Activated T-helper 1 cell treated with Interleukin-2 at 50 U/mL for 16 hours (primary cell): Measurements from ENCODE around the gene OPRL1.

Experiments used
- DNase-seq: peaks from one replicate; pipeline ENCODE4 v3.0.0-alpha.2; 2020; ENCODE audit warnings: low read depth

Gene OPRL1

DNA sequence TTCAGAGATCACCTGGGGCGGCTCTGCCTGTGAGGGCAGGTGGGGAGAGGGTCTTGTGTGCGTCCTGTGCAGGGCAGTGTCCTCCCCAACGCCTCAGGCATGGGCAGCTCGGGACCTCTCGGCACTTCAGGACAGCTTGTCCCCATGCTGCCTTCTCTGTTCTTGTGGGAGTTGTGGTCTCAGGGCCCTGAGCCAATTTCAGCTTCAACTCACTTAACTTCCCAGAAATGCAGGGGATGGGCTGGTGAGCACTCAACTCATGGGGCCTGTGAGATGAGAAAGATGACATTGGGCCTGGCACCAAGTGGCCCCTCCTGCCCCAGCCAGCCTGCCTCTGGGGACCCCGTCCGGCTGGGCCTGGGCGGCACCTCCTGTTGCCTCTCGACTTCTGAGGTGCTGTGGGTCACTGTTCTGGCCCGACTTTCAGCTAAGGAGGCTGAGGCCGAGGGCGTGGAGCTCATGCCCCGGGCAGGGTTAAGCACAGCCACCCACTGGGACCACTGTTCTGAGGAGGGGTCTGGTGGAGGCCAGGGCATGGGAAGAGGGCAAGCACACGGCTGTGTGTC, 7.3 kb upstream of the OPRL1 start:
- DNase-seq: no peak

DNA sequence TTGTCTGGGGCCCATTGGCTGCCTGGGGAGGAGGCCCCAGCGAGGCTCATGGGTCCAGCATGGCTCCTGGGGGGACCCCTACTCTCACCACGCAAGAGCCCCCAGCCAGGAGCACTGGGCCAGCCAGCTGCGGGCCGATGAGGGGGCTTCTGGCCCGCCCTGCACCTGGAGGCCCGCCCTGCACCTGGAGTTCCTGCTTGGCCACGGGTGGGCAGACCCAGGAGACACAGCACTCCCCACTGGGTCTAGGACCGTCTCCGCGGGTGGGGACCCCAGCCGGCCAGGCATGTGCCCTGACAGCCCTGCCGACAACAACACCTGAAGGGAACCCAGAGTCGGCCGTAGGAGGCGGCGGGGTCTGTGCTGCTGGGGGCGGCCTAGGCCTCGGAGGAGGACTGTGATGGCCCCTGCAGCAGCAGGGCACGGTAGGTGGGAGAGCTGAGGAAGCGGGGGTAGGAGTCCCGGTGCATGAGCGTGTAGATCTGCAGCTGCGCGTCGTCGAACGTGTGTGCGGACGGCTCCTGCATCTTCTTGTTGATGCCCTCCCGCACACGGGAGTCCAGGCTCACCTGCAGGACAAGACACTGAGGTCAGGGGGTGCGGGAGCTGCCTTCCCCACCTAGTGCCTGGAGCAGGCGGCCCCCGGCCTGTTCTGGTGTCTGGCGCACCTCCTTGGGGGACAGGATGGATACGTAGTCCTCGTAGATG, 6.3 kb upstream of the OPRL1 start:
- DNase-seq: no peak

DNA sequence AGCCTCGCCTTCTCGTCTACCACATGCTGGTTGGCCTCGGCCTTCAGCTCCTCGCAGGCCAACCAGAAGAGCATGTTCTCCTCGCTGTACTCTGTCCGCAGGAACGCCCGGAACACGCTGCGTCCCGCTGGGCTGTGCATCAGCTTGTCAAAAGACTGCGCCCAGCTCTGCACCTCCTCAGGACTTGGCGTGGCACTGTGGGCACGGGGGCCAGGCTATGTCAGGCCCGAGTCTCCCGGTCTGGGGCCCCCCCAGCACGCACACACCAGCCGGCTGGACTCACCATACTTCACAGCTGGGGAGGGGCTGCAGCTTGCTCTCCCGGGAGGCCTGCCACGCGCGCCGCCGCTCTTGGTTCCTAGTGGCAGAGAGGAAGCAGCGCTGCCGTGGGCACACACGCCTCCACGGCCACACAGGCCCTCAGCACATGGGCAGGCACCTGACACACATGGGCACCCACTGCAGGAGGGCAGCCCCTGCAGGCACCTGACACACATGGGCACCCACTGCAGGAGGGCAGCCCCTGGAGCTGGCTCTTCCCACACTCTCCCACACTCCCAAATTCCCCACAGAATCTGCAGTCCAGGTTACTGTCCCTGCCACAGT, 5.6 kb upstream of the OPRL1 start:
- no peak for DNase-seq

DNA sequence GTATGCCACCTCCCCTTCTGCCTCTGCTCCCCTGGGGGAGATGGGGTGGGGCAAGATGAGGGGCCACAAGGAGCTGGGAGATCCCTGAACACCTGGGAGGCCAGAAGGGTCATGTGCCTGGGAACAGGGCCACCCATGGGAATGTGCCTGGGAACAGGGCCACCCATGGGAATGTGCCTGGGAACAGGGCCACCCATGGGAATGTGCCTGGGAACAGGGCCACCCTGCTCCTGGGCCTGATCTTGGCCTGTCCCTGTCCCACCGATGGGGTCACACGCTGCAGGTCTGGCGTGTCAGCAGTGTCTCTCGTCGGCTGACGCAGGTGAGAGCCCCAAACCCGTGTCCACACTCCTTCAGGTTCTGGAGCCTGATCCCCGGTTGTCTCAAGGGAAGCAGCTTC, 4.9 kb upstream of the OPRL1 start:
- no peak for DNase-seq

DNA sequence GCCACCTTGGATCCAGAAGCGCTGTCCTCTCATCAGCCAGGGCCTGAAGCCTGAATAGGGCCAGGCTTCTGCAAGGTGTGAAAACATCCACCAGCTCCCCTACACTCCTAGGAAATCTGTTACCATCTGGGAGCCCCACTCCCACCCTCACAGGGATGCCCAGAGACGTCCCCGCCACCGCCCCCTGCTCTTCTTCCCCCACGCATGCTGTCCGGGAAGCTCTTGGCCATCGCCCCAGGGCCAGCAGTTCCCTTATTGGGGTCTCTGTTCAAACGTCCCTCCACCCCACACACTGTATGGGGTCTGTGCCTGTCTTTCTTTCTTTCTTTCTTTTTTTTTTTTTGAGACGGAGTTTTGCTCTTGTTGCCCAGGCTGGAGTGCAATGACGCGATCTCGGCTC, 4.3 kb upstream of the OPRL1 start:
- no peak for DNase-seq

DNA sequence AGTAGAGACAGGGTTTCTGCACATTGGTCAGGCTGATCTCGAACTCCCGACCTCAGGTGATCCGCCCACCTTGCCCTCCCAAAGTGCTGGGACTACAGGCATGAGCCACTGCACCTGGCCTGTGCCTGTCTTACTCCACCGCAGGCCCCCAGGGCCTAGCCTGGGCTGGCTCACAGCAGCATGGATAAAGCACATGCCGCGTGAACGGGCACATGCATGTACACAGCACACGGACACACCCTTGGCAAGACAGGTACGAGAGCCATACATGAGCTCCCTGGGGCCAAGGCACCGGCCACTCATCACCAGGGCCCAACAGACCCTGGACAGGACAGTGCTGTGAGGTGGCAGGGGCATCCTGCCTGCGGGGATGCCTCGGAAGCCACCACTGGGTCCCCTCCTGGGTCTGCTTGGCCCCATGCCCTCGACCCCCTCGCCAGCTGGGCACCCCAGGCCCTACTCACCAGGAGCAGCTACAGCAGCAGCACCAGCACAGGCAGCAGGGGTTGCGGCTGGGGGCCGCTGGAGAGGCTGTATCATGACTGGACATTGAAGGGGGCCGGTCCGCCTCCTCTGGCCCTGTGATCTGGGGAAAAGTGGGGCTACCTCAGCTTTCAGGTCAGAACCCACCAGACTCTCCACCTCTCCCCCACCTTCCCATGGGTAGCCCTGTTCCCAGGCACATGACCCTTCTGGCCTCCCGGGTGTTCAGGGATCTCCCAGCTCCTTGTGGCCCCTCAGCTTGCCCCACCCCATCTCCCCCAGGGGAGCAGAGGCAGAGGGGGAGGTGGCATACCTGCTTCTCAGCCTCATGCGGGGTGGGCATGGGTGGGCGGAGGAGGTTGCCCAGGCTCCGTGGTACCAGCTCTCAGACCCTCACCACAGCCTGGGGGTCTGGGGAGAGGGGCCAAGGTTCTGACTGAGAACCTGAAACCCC, 3.6 kb upstream of the OPRL1 start:
- DNase-seq: no peak

DNA sequence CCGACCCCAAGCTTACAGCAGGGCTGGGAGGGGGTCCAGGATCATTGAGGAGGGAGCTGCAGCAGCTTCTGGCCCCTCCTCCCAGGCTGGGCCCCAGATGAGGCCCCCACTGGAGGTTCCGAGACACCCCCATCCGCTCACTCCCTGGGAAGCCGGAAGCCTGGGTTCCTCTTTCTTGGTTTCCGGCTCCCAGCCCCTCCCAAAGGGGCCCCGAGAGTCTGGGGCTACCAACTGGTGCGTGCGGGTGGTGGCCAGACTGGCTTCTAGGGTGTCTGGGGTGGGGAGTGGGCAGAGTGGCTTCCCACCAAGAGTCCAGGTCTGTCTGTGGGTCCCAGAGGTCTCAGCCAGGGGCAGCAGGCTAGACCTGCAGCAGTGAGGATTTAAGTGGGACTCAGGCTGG, 2.8 kb upstream of the OPRL1 start:
- peak; percentile 28 for DNase-seq

DNA sequence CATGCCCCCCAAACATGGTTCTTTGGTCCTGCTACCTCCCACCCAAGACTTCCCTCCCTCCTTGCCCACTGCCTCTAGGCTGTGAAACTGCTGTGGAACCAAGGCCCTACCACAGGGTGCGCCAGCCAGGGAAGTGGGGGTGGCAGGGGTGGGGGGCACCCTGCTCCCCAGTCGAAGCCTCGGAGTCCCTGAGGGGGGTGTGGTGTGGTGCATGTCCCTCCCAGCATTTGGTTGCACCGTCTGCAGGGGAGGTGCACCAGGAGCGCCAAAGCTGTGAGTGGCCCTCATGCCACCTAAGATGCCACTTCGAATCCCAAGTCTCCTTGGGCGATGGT, 2.4 kb upstream of the OPRL1 start:
- no peak for DNase-seq

DNA sequence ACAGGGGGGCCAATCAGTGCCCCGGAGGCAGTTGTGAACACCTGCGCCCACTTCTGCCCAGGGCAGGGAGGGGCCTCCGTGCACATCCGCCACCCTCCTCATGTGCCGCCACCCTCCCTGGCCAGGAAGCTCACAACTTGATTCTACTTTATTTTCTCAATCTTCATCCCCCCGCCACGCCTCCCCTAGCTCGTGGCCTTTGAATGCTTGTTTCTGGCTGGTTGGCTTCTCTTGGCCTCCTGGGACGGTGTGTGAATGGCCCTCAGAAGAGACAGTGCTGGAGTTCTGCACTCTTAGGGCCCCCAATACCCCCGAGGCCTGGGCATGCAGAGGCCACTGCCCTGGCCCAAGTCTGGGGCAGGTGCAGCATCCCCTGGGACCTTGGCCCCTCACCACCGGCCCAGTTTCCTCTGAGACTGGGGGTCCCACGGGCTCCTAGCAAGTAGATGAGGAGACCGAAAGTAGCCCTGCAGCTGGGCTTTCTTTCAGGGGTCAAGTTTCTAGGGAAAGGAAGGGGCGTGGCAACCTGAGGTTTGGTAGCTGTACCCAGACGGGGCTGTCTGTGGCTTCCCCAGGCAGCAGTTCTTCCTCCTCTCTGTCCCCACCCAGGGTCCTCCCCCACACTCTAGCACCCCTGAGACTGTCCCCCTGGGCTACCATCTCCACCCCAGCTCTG, 1.9 kb upstream of the OPRL1 start:
- DNase-seq: peak; percentile 54

DNA sequence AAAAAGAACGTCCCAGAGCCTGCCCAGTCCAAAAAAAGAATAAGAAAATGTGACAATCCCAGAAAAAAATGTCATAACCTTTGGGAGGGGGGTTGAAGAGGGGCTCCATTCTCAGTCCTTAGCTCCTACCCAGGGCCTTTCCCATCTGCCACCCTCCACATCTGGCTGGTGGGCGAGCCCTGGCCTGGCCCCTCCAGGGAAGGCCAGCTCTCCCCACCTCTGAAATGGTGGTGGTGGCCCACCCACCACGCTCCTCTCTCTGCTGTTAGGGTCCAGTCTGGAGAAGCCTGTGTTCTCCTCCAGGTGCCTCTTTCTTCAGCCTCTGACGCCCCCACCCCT, 979 bp upstream of the OPRL1 start:
- no peak for DNase-seq

DNA sequence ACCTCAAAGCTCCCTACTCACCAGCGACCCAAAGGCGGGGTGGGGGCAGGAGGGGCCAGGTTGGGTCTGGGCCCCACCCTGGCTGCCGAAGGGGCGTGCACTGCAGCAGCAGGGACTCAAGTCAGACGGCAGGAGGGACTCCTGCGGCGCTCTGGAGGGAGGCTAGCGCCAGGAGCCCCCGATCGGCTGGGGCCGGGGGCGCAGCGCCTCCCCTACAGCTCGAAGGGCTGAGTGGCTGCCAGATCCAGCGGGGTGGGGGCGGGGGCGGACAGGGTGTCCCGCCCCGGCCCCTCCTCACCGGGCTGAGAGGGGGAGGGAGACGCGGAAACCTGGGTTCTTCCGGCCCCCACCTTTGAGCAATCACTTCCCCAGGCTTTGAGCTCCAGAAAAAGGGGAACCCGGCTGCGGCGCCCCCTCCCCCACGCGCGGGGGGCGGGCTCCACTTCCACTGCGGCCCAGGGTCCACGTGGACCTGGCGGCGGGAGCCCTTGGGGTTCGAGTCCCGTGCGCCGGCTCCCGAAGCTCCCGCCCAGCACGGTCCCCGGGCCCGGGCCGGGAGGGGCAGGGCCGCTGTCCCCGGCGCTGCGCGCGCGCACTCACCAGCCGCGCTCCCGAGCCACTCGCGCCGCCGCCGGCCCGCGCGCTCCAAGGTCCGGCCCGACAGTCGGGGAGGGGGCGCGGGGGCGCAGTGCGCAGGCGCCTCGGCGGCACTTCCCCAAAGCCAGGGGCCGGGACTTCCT, 439 bp upstream of the OPRL1 start, which contains the start of gene RGS19:
TSS of gene RGS19 (minus strand) at position 246 of the 740 bp plus-strand sequence. CDS start 2,632 bp downstream, outside the sequence.
- peak; percentile 59 for DNase-seq

DNA sequence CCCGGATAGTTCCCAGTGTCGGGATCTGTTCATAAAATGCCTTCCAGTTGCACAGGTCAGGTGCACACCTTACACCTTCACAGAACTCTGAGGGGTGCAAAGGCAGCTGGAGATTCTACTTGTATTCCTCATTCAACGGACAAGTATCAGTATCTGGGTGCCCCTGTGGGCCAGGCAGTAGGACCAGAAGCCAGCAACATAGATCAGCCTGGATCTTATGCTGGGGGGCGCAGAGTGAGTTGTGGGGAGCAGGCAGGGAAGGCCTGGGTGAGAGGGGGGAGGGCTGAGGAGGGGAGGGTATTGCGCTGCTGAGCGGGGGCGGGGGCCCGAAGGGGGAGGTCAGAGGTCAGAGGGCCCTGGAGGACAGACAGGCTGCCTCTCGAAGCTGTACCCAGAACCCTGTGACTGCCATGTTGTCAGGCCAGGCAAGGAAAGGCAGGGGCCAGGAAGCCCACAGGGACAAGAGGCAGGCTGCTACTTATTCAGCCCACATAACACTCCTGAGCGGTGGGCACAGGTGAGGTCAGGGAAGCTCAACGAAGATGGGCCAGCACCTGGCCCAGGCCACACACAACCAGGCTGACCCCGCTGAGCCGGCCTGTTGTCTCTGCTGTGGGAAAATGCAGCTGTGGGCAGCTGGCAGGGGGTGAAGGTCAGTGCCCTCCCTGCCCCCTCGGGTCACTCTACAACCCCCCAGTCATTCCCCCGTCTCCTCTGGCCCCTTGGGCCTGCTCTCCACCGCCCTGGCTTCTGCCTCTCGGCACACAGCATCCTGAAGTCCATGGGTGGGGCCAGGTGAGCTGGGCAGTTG, 1.1 kb downstream of the OPRL1 start:
- DNase-seq: no peak

DNA sequence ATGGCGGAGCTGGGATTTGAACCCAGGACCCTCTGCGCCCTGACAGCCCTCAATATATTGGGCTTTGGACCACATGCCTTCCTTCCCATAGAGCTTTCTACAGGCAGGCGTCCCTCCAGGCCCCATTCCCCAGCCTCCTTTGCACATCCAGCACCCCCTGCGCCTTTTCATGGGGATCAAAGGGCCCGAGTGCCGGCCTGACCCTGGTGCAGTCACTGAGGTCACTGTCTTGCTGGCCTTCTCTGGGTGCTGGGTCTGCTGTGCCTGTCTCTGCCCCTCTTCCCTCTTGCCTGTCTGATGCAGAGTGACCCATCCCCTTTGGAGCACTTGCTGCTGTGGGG, 1.7 kb downstream of the OPRL1 start:
- DNase-seq: no peak

DNA sequence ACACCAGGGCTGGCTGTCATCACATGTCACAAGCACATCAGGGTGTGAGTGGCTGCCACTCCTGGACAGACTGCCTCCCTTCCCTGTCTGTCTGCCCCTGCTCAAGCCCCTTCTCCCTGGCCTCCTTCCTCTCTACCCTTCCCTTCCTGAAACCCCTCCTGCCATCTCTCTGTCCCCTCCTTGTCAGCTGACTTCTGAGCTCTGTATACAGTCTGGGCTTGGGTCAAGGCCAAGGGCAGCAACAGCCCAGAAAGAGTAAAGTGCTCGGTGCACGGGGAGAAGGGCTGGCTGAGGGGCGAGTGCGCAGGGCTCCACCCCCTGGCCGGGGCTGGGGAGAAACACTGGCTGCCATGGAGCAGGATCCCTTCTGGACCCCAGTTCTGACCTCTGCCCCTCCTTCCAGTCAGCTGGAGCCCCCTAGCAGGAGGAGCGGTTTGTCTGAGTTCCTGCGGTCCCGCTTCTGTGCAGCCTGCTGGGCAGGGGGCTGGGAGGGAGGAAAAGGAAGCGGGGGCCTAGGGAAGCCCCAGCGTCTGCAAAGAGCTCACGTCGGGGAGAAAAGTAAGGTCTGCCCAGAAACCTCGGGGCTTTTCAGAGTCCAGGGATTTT, 2.3 kb downstream of the OPRL1 start:
- DNase-seq: no peak

DNA sequence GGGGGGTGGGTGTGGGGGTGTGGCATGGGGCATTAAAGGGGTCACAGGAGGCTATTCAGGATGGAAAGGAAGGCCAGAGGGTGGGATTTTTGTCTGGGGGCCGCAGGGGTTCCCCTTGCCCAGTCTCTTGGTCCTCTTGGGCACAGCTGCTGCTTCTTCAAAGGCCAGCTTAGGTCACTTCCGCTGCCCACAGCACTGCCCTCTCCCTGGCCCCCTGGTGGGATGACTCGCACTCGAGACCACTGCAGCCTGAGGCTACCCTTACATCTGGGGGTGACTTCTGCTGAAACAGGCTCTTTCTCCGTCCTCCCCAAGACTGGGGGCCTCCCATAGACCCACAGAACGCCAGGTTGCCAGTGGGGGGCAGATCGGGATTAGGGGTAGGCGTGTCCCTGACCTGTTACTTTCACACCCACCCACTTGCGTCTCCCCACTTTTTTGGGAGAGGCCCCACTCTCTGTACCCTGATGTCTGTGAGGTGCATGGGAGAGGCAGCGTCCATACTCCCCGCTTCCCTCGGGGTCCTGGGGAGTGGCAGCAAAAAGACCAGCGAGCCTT, 3.0 kb downstream of the OPRL1 start:
- no peak for DNase-seq

DNA sequence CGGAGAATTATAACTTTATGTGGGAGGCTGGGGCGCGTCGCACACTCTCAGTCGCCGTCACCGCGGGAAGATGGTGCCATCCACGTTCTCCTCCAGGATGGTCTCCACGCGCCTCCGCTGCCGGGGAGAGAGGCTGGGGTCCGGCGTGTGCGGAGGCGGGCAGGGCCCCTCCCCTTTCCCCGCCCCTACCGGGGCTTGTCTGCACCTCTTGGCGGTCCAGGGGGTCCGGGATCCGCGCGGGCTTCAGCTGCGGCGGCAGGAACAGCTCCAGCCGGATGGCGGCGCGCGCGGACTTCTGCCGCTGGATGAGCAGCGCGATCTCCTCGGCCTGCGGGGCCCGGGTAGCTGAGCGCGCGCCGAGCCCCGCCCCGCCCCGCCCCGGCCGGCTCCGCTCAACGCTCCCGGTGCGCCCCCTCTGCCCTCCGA, 3.5 kb downstream of the OPRL1 start:
- DNase-seq: peak; percentile 53

DNA sequence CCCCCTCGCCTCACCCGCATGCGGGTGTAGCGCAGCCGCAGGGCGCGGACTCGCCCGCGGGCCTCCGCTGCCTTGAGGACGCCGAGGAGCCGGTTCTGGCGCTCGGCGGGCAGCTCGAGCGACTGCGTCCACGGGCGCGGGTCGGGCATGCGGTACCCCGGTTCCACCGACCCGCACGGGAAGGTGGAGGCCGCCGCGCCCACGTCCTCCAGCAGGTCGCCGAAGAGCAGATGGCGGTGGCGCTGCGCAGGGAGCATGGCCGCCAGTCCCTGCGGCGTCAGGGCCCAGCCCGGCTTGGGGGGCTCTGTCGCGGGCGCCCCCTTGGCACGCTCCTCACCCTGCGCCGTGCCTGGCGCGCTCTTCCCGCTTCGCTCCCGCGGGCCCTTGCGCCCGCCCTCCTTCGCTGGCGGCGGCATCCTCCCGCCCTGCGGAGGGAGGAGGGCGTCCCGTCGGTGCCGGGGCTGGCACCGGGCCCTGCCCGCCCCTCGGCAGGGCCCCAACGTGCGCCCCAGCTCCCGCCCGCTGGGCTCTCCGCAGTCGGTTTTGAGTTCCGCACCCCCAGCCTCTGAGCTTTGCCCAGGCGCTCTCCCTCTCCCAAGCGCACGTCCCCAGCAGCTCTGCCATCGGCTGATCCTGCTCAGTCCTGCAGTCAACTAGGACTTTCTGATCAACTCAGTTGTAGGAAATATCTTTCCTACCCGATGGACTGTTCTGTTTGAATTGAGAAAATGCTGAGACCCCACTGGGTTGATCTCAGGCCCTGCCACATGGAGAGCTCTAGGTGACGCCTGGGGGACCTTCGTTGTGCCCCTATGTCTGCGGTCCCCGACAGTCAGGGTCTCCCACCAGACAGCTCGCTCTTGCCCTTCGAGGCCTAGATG, 4.2 kb downstream of the OPRL1 start, which contains the start of gene LKAAEAR1:
TSS of gene LKAAEAR1 (minus strand) at position 595 of the 881 bp plus-strand sequence. CDS start at position 416, 179 bp downstream.
- no peak for DNase-seq

DNA sequence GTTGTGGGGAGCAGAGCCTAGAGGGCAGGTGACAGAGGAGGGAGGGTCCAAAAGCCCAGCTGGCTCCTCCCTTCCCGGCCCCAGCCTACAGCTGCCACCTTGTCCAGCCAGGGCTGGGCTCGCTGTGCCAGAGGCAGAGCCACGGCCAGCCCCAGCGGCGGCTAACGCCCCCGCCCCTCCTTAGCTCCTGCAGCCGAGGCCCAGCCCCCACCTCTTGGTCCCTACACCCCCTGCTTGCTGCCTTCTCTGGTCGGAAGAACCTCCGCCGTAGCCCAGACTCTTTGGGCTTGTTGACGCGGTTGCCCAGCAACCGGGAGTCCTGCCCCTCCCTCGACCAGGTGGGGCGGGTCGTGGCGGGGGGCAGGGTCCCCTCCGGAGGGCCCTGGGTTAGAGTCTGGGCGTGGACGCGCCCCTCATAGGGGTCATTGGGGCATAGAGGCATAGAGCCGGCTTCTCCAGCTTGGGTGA, 4.8 kb downstream of the OPRL1 start:
- no peak for DNase-seq

DNA sequence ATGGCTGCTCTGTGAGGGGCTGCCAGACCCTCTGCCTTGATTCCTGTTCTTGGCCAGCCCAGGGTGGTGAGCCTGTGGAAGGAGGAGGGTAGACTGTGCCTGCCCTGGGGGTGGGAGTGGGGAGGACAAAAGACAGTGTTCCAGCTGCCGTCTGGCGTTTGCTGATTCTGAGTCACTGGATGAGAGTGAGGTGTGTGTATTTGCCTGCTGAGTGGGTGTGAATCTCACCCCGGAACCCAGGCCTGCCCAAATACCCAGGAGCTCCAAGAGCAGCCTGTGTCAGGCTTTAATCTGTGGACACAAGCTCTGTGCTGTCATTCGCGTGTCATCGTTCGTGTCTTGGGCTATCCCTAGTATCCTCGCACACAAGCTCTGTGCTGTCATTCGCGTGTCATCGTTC, 6.9 kb downstream of the OPRL1 start:
- DNase-seq: no peak
